HepG2 (cell line): ENCODE measurements around the gene JUND. TPM values are rescaled to one million over a fixed set of nuclear protein-coding genes. Genes with fewer than 3 reads are reported as not detected.

Experiments used
- BCL3 ChIP-seq: sonication (generic); formaldehyde crosslinking; IDR thresholded peaks from 2 replicates; pipeline ENCODE4 v1.5.1; 2020; ENCODE audit warnings: mild to moderate bottlenecking, missing genetic modification reagents, moderate library complexity
- BRCA1 ChIP-seq: sonication (generic); formaldehyde crosslinking; IDR thresholded peaks from 2 replicates; pipeline ENCODE4 v1.4.0; 2020; ENCODE audit warnings: missing genetic modification reagents
- CEBPB ChIP-seq: IDR thresholded peaks from 2 replicates; pipeline ENCODE4 v1.6.1; 2011; ENCODE audit warnings: low read depth, low read length, improper control_type of control experiment, borderline replicate concordance
- KLF11 ChIP-seq: IDR thresholded peaks from 2 replicates; pipeline ENCODE4 v1.6.1; 2016; ENCODE audit warnings: missing compliant biosample characterization
- MLXIP ChIP-seq: sonication (generic); formaldehyde crosslinking; IDR thresholded peaks from 2 replicates; pipeline ENCODE4 v1.9.0; 2021; ENCODE audit warnings: missing genetic modification reagents, borderline replicate concordance
- NR1H2 ChIP-seq: sonication (generic); formaldehyde crosslinking; IDR thresholded peaks from 2 replicates; pipeline ENCODE4 v1.8.1; 2022; ENCODE audit warnings: low read depth, missing genetic modification reagents, borderline replicate concordance
- PRMT3 ChIP-seq: sonication (generic); formaldehyde crosslinking; IDR thresholded peaks from 2 replicates; pipeline ENCODE4 v1.8.1; 2022; ENCODE audit warnings: low read depth, mild to moderate bottlenecking, moderate library complexity, missing genetic modification reagents, borderline replicate concordance
- ZBTB40 ChIP-seq, 2 experiments: fragments of 450-650 bp in 1 of 2; sonication (generic) in 1 of 2; formaldehyde crosslinking in 1 of 2; IDR thresholded peaks; 2 replicates each; pipeline versions ENCODE4 v1.6.1 to v1.8.0; 2016 to 2022; ENCODE audit warnings: antibody characterized with exemption in 1 of 2, mild to moderate bottlenecking in 1 of 2, missing genetic modification reagents in 1 of 2
- ZFP82 ChIP-seq: sonication (generic); formaldehyde crosslinking; IDR thresholded peaks from 2 replicates; pipeline ENCODE4 v1.5.1; 2020; ENCODE audit warnings: mild to moderate bottlenecking, missing genetic modification reagents, borderline replicate concordance
- ZNF17 ChIP-seq: sonication (generic); formaldehyde crosslinking; IDR thresholded peaks from 2 replicates; pipeline ENCODE4 v1.5.0; 2020; ENCODE audit warnings: mild to moderate bottlenecking, missing genetic modification reagents
- ZNF224 ChIP-seq: sonication (generic); formaldehyde crosslinking; IDR thresholded peaks from 2 replicates; pipeline ENCODE4 v1.5.0; 2020; ENCODE audit warnings: mild to moderate bottlenecking, missing genetic modification reagents
- ZNF350 ChIP-seq: sonication (generic); formaldehyde crosslinking; IDR thresholded peaks from 2 replicates; pipeline ENCODE4 v1.4.0; 2020; ENCODE audit warnings: mild to moderate bottlenecking, low read depth, missing genetic modification reagents, borderline replicate concordance
- ZNF549 ChIP-seq: sonication (generic); formaldehyde crosslinking; IDR thresholded peaks from 2 replicates; pipeline ENCODE4 v1.5.0; 2020; ENCODE audit warnings: missing genetic modification reagents
- ZNF619 ChIP-seq: sonication (generic); formaldehyde crosslinking; IDR thresholded peaks from 2 replicates; pipeline ENCODE4 v1.4.0; 2020; ENCODE audit warnings: mild to moderate bottlenecking, missing genetic modification reagents
- ZNF766 ChIP-seq: sonication (generic); formaldehyde crosslinking; IDR thresholded peaks from 2 replicates; pipeline ENCODE4 v1.5.0; 2020; ENCODE audit warnings: missing genetic modification reagents, borderline replicate concordance
- polyA plus RNA-seq, 8 experiments: library from polyadenylated mRNA; depleted of rRNA in 3 of 8; stranded (reverse) in 7 of 8; unstranded in 1 of 8; fragments of >200 nt; fragmentation: Illumina TruSeq in 4 of 8; extraction: Trizol in 4 of 8; gene quantifications; 2 replicates each; pipeline versions ENCODE4 v1.2.1 to v1.2.3, GENCODE V29; 2011 to 2016; ENCODE audit warnings: low read depth in 4 of 8, missing spikeins in 1 of 8, mixed read lengths in 1 of 8; ENCODE audit not compliant: insufficient read depth in 1 of 8
- total RNA-seq, 5 experiments: library from RNA; depleted of rRNA; stranded (reverse); fragments of >200 nt; fragmentation: Illumina TruSeq; extraction: Trizol; gene quantifications; 2 replicates each; pipeline ENCODE4 v1.2.3, GENCODE V29; 2016; ENCODE audit warnings: low read depth in 1 of 5

The JUND gene
- total and polyA plus RNA-seq, 2 of the 13 experiments (the other 11 are each of a cell fraction or from before 2014, with no cell fraction given), result 41.2 to 59.8 TPM

GRCh38 chr19:18291590-18292461 is 10.4 kb upstream of the JUND start (continued):
- no peak for TF ChIP-seq ZBTB40 (IDR thresholded peaks at IDR 0.05)
- no peak for TF ChIP-seq ZBTB40 (CRISPR knock-in tag; IDR thresholded peaks at IDR 0.05)
- TF ChIP-seq ZNF17 (CRISPR knock-in tag), result no peak
- TF ChIP-seq ZNF224 (CRISPR knock-in tag), result no peak
- TF ChIP-seq BRCA1 (CRISPR knock-in tag), result no peak
- 0 out of 2 replicates have a peak, but pooled peaks have one; percentile 59 for TF ChIP-seq ZFP82 (CRISPR knock-in tag)
- no peak for TF ChIP-seq PRMT3 (CRISPR knock-in tag)
- no peak for TF ChIP-seq MLXIP (CRISPR knock-in tag)
- TF ChIP-seq ZNF549 (CRISPR knock-in tag), result no peak
- no peak for TF ChIP-seq NR1H2
- no peak for TF ChIP-seq CEBPB
- peak; percentile 30; the same call in 1 of the 2 replicates for TF ChIP-seq BCL3
- TF ChIP-seq KLF11 (CRISPR knock-in tag), result no peak
- no peak for TF ChIP-seq ZNF766 (CRISPR knock-in tag)
- TF ChIP-seq ZNF619 (CRISPR knock-in tag), result no peak
- no peak for TF ChIP-seq ZNF350 (CRISPR knock-in tag)
